Aorta (tissue), 5 donors: ENCODE measurements around the gene VPS36. TPM values are rescaled to one million over a fixed set of nuclear protein-coding genes. Genes with fewer than 3 reads are reported as not detected.
"Not testable (repeated sequence)": the region's sequence is repeated elsewhere in the genome, so short reads cannot be mapped to it uniquely, and the experiment has no call there.

Experiments
- ATAC-seq: fragments of 200-7000 bp; cut with Tn5 transposase; one replicate; pipeline ENCODE4 v1.9.1; 2022; ENCODE audit warnings: moderate library complexity; ENCODE audit not compliant: low FRiP score
- DNase-seq, 2 donors: peaks; one replicate each; pipeline ENCODE4 v3.0.0-alpha.2; 2020
- H3K27ac ChIP-seq, 2 donors: one replicate each; pipeline ENCODE4 v1.5.1; 2013; ENCODE audit warnings: low read length in 2 of 2, mild to moderate bottlenecking in 2 of 2, moderate library complexity in 2 of 2, control low read depth in 1 of 2, inconsistent platforms in 1 of 2, low read depth in 1 of 2
- H3K27me3 ChIP-seq, 2 donors: one replicate each; pipeline ENCODE4 v1.6.1; 2013; ENCODE audit warnings: control low read depth in 1 of 2, low read length in 1 of 2, mild to moderate bottlenecking in 1 of 2, moderate library complexity in 1 of 2; ENCODE audit not compliant: insufficient read depth in 2 of 2, control insufficient read depth in 1 of 2
- H3K36me3 ChIP-seq, 2 donors: one replicate each; pipeline ENCODE4 v1.6.1; 2013; ENCODE audit warnings: control low read depth in 1 of 2, low read length in 1 of 2, mild to moderate bottlenecking in 1 of 2; ENCODE audit not compliant: insufficient read depth in 2 of 2, control insufficient read depth in 1 of 2
- H3K4me1 ChIP-seq, 2 donors: one replicate each; pipeline ENCODE4 v1.6.1; 2013; ENCODE audit warnings: low read length in 2 of 2, control low read depth in 1 of 2, mild to moderate bottlenecking in 1 of 2, moderate library complexity in 1 of 2; ENCODE audit not compliant: insufficient read depth in 2 of 2, control insufficient read depth in 1 of 2
- H3K4me3 ChIP-seq, 2 donors: one replicate each; pipeline ENCODE4 v1.5.1; 2013; ENCODE audit warnings: low read length in 2 of 2, control low read depth in 1 of 2, mild to moderate bottlenecking in 1 of 2
- H3K9me3 ChIP-seq: one replicate; pipeline ENCODE4 v1.6.1; 2013; ENCODE audit warnings: mild to moderate bottlenecking, low read length; ENCODE audit not compliant: control insufficient read depth
- WGBS, 2 donors: extraction: QIAGEN DNeasy Blood & Tissue Kit; methylation state at CpG; one replicate each; pipeline ENCODE4 v1.1.7; 2013; 5-methylcytosine and 5-hydroxymethylcytosine counted together
- intact Hi-C, 2 donors: fragments of 100-400 bp; cut with DNase I; formaldehyde crosslinking; loops; one replicate each; pipeline versions ENCODE4 v1.14.2 to v1.15.0; 2022
- long read RNA-seq, 2 donors: library from polyadenylated mRNA; unstranded; transcript quantifications; one replicate each; pipeline ENCODE4 v2.0.0, GENCODE V29; 2020 to 2021
- polyA plus RNA-seq, 2 donors: library from polyadenylated mRNA; stranded (reverse); fragments of 200-250 nt; gene quantifications; one replicate each; pipeline ENCODE4 v1.2.3, GENCODE V29; 2013
- total RNA-seq, 2 donors: library from RNA; stranded (reverse); fragmentation: NEBNext Ultra II Directional; extraction: Animal tissue kit (Norgen Biotek cat#: 25700); gene quantifications; one replicate each; pipeline ENCODE4 v1.2.1, GENCODE V29; 2021
- donor health status: healthy with polysubstance abuse.
- donor health status: Bipolar disorder and iron deficiency.
- donor health status: DM: no; HTN: no; CAD: no.
- donor health status: DM: no; HTN: no; CAD: no.
- donor health status: DM: yes; HTN: yes; CAD: no.

VPS36 gene
- 10 to 100 TPM; 45.5 to 54.3 TPM for total RNA-seq
- polyA plus RNA-seq, result 10 to 100 TPM; 20.4 to 22.4 TPM
- long read RNA-seq, donor 1, full-length matches to known transcripts, result 22 of 36 reads
- long read RNA-seq, donor 1, partial matches to known transcripts, result 6 of 36 reads
- long read RNA-seq, donor 1, other reads (novel, unspliced or antisense), result 8 of 36 reads
- long read RNA-seq, donor 2, full-length matches to known transcripts, result 13 of 38 reads
- long read RNA-seq, donor 2, partial matches to known transcripts, result 9 of 38 reads
- long read RNA-seq, donor 2, other reads (novel, unspliced or antisense), result 16 of 38 reads

- H3K27ac ChIP-seq, result peak within 1 kb of the TSS; percentile 57 to 69
- no peaks in the 10 kb centered on the region for H3K36me3 ChIP-seq
- 0% methylated on average over 87 to 105 of the region's 105 CpGs for WGBS, 2 donors
- intact Hi-C loops, result loop anchor here in 1 of 2 donors (10.0 kb wide), 2 partner anchors 255 to 435 kb away; partner anchors contain the start of genes ALG11 and ATP7B
- no peaks in the 10 kb centered on the region for H3K9me3 ChIP-seq
- H3K4me3 ChIP-seq, result peak within 1 kb of the TSS; percentile 82
- DNase-seq (peak; percentile 97 to 99), ATAC-seq (peak; percentile 97)
- peaks cover 0 to 4% of the 10 kb centered on the region in 2 donors for H3K4me1 ChIP-seq
- no peaks in the 10 kb centered on the region for H3K27me3 ChIP-seq
Measured at GRCh38 chr13:52450012-52450792, at the start of gene VPS36. VPS36 (minus strand) TSS chr13:52450634; CDS start chr13:52450594, 40 bp downstream.

- H3K27ac ChIP-seq, H3K4me3 ChIP-seq, intact Hi-C loops, H3K9me3 ChIP-seq, ATAC-seq, DNase-seq, H3K4me1 ChIP-seq, H3K36me3 ChIP-seq, H3K27me3 ChIP-seq: not testable (repeated sequence)
- 69 to 85% methylated on average over 2 to 3 of the region's 3 CpGs for WGBS, 2 donors
Measured at GRCh38 chr13:52497979-52498378, 47.5 kb upstream of the VPS36 start.

GRCh38 chr13:52494241-52494640 is 43.8 kb upstream of the VPS36 start:
- H3K27me3 ChIP-seq, H3K9me3 ChIP-seq, ATAC-seq, DNase-seq, H3K4me3 ChIP-seq, H3K36me3 ChIP-seq, H3K27ac ChIP-seq, intact Hi-C loops, H3K4me1 ChIP-seq: not testable (repeated sequence)
- WGBS, 2 donors, result 59 to 68% methylated on average over 5 of the region's 5 CpGs

- H3K4me3 ChIP-seq, H3K9me3 ChIP-seq, ATAC-seq, H3K36me3 ChIP-seq, H3K27ac ChIP-seq, DNase-seq, H3K27me3 ChIP-seq, intact Hi-C loops, H3K4me1 ChIP-seq: not testable (repeated sequence)
- 83 to 89% methylated on average over 2 of the region's 5 CpGs for WGBS, 2 donors
Measured at GRCh38 chr13:52491015-52491414, 40.6 kb upstream of the VPS36 start.

- H3K9me3 ChIP-seq, intact Hi-C loops, H3K27me3 ChIP-seq, H3K4me3 ChIP-seq, ATAC-seq, H3K36me3 ChIP-seq, H3K27ac ChIP-seq, H3K4me1 ChIP-seq, DNase-seq: not testable (repeated sequence)
- no CpG with 5 or more reads among the region's 22 CpGs for WGBS, 2 donors
Measured at GRCh38 chr13:52488763-52489162, 38.3 kb upstream of the VPS36 start.

GRCh38 chr13:52487078-52487477 is 36.6 kb upstream of the VPS36 start:
- intact Hi-C loops, H3K27ac ChIP-seq, H3K27me3 ChIP-seq, H3K4me3 ChIP-seq, H3K4me1 ChIP-seq, ATAC-seq, H3K9me3 ChIP-seq, DNase-seq, H3K36me3 ChIP-seq: not testable (repeated sequence)
- 66 to 71% methylated on average over 1 to 2 of the region's 2 CpGs for WGBS, 2 donors

- H3K27me3 ChIP-seq, DNase-seq, H3K9me3 ChIP-seq, H3K4me3 ChIP-seq, ATAC-seq, intact Hi-C loops, H3K4me1 ChIP-seq, H3K36me3 ChIP-seq, H3K27ac ChIP-seq: not testable (repeated sequence)
- WGBS, 2 donors, result 86 to 88% methylated on average over 6 of the region's 7 CpGs
Measured at GRCh38 chr13:52480677-52481428, 30.4 kb upstream of the VPS36 start.

GRCh38 chr13:52468487-52468886 is 18.1 kb upstream of the VPS36 start:
- H3K4me3 ChIP-seq, intact Hi-C loops, H3K27me3 ChIP-seq, H3K36me3 ChIP-seq, H3K27ac ChIP-seq, ATAC-seq, H3K9me3 ChIP-seq, H3K4me1 ChIP-seq, DNase-seq: not testable (repeated sequence)
- WGBS, 2 donors, result 96% methylated on average over 2 of the region's 2 CpGs
